Neural cell (in vitro differentiated cells): ENCODE measurements around the gene ZNF564. TPM values are rescaled to one million over a fixed set of nuclear protein-coding genes. Genes with fewer than 3 reads are reported as not detected.

Experiments
- H2AFZ ChIP-seq: fragments of 200-600, 300-800 bp; sonication (generic), shearing (Covaris generic); 2 replicates; pipeline ENCODE4 v1.6.0; 2014; ENCODE audit warnings: low read depth, mild to moderate bottlenecking, antibody characterized with exemption, low read length, moderate library complexity
- H3F3A ChIP-seq: fragments of 200-600 bp; shearing (Covaris generic); 2 replicates; pipeline ENCODE4 v1.6.1; 2016; ENCODE audit warnings: mild to moderate bottlenecking, moderate library complexity, mixed read lengths, antibody characterized with exemption, low read length; ENCODE audit not compliant: insufficient read depth, poor library complexity, severe bottlenecking
- H3K27ac ChIP-seq: fragments of 200-600, 300-800 bp; sonication (generic), shearing (Covaris generic); 2 replicates; pipeline ENCODE4 v1.5.1; 2014; ENCODE audit warnings: mild to moderate bottlenecking, low read length, moderate library complexity
- H3K27me3 ChIP-seq: fragments of 300-800, 200-600 bp; sonication (generic), shearing (Covaris generic); 2 replicates; pipeline ENCODE4 v1.6.0; 2014; ENCODE audit warnings: mild to moderate bottlenecking, low read depth, low read length, moderate library complexity; ENCODE audit not compliant: insufficient read depth
- H3K36me3 ChIP-seq: fragments of 300-800, 200-600 bp; sonication (generic), shearing (Covaris generic); 2 replicates; pipeline ENCODE4 v1.5.1; 2014; ENCODE audit warnings: mild to moderate bottlenecking, antibody characterized with exemption, low read length, moderate library complexity; ENCODE audit not compliant: insufficient read depth
- H3K4me2 ChIP-seq: fragments of 300-800, 200-600 bp; sonication (generic), shearing (Covaris generic); 2 replicates; pipeline ENCODE4 v1.6.0; 2014; ENCODE audit warnings: mild to moderate bottlenecking, low read length
- H3K4me3 ChIP-seq: fragments of 300-800, 200-600 bp; sonication (generic), shearing (Covaris generic); 2 replicates; pipeline ENCODE4 v1.5.1; 2014; ENCODE audit warnings: mild to moderate bottlenecking, low read length, moderate library complexity
- H3K79me2 ChIP-seq: fragments of 200-600 bp; shearing (Covaris generic); replicated peaks from 2 replicates; pipeline ENCODE4 v1.6.0; 2014; ENCODE audit warnings: mild to moderate bottlenecking, low read length, moderate library complexity; ENCODE audit not compliant: insufficient read depth
- H3K9ac ChIP-seq: fragments of 300-800, 200-600 bp; sonication (generic), shearing (Covaris generic); 2 replicates; pipeline ENCODE4 v1.6.1; 2016; ENCODE audit warnings: mild to moderate bottlenecking, low read length, mixed read lengths
- H3K9me2 ChIP-seq: fragments of 200-600 bp; shearing (Covaris generic); 2 replicates; pipeline ENCODE4 v1.6.1; 2016; ENCODE audit warnings: mild to moderate bottlenecking, low read length, mixed read lengths; ENCODE audit not compliant: insufficient read depth
- H3K9me3 ChIP-seq: fragments of 200-600, 300-800 bp; sonication (generic), shearing (Covaris generic); 2 replicates; pipeline ENCODE4 v1.6.1; 2016; ENCODE audit warnings: mild to moderate bottlenecking, mixed run types, low read length, moderate library complexity, mixed read lengths
- H4K20me1 ChIP-seq: fragments of 200-600 bp; shearing (Covaris generic); 2 replicates; pipeline ENCODE4 v1.6.1; 2016; ENCODE audit warnings: mild to moderate bottlenecking, mixed run types; ENCODE audit not compliant: insufficient read depth
- EP300 ChIP-seq: fragments of 450-650 bp; conservative IDR thresholded peaks from 2 replicates; pipeline ENCODE4 v1.6.1; 2014; ENCODE audit warnings: antibody characterized with exemption, mild to moderate bottlenecking, moderate library complexity; ENCODE audit not compliant: poor library complexity, severe bottlenecking
- EZH2 ChIP-seq: fragments of 200-600, 300-800 bp; shearing (Covaris generic), sonication (generic); IDR thresholded peaks from 2 replicates; pipeline ENCODE4 v1.6.1; 2014; ENCODE audit warnings: antibody characterized with exemption, low read length, borderline replicate concordance, mild to moderate bottlenecking; ENCODE audit not compliant: insufficient read depth, poor library complexity, severe bottlenecking
- MXI1 ChIP-seq: fragments of 450-650 bp; conservative IDR thresholded peaks from 2 replicates; pipeline ENCODE4 v1.6.1; 2014; ENCODE audit warnings: antibody characterized with exemption, mild to moderate bottlenecking; ENCODE audit not compliant: poor library complexity, severe bottlenecking
- POLR2AphosphoS5 ChIP-seq: IDR thresholded peaks from 2 replicates; pipeline ENCODE4 v1.6.1; 2012
- REST ChIP-seq: IDR thresholded peaks from 2 replicates; pipeline ENCODE4 v1.6.1; 2012; ENCODE audit warnings: borderline replicate concordance
- SMC3 ChIP-seq: fragments of 450-650 bp; conservative IDR thresholded peaks from 2 replicates; pipeline ENCODE4 v1.6.1; 2014; ENCODE audit warnings: antibody characterized with exemption, mild to moderate bottlenecking, moderate library complexity; ENCODE audit not compliant: poor library complexity
- TAF1 ChIP-seq: IDR thresholded peaks from 2 replicates; pipeline ENCODE4 v1.6.1; 2012; ENCODE audit warnings: low read depth
- polyA plus RNA-seq: library from polyadenylated mRNA; depleted of rRNA; stranded (reverse); fragments of >200 nt; gene quantifications from 2 replicates; pipeline ENCODE4 v1.2.3, GENCODE V29; 2014
- small RNA-seq, 3 experiments: library from RNA; depleted of rRNA; stranded (forward); fragments of <200 nt; gene quantifications; one replicate each; pipeline ENCODE3, GENCODE V24; 2012
- TF ChIP-seq, protein P1 (sequence below): fragments of 450-650 bp; IDR thresholded peaks from 2 replicates; pipeline ENCODE4 v1.5.1; 2014; ENCODE audit warnings: antibody characterized with exemption, mild to moderate bottlenecking, moderate library complexity; ENCODE audit not compliant: poor library complexity, severe bottlenecking

The ZNF564 gene
- polyA plus RNA-seq, 1 donor from 2014 or later = 7.6 TPM

DNA sequence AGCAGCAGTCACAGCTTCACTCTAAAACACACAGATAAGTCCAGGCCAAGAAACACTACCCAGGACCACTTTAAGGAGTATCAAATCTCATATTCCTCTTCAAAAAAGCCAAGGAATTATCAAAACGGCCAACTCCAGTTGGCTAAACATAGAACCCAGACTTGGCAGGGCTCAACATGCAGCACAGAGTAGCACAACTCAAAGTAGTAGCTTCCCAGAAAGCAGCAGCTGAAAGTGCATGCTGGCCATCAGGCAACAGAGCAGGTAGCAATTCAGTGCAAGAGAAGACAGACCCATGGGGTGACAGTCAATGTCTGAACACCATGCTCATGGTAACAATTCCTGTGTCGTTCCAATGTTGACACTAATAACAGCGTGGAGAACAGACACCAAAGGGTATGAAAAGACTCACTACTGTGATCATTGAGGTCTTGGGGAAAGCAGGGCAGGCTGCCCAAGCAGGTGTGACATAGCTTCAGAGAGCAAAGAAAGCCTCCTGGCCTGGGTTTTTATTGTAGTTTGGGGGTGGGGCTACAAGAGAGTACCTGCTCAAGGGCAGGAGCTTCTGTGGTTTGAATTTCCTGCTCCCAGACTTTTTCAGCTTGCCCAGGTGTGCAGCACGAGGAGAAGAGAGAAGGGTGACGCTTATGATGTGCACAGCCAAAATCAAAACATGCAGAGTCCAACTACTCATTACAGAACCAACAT, 72.9 kb downstream of the ZNF564 start:
- Histone ChIP-seq H3K36me3 (peaks cover 3% of the 10 kb centered on the region), H3K27me3 (no peaks in the 10 kb centered on the region), H3K4me3 (no peak overlapping the region), H3K27ac (no peak overlapping the region), H3K79me2 (peaks cover 92% of the 10 kb centered on the region), H3K4me2 (no peak overlapping the region), H3K9me2 (no peaks in the 10 kb centered on the region), H3K9ac (no peak overlapping the region), H2AFZ (no peak overlapping the region), H3K9me3 (no peaks in the 10 kb centered on the region), H4K20me1 (no peaks in the 10 kb centered on the region), H3F3A (no peaks in the 10 kb centered on the region)
- TF ChIP-seq, protein P1, sequence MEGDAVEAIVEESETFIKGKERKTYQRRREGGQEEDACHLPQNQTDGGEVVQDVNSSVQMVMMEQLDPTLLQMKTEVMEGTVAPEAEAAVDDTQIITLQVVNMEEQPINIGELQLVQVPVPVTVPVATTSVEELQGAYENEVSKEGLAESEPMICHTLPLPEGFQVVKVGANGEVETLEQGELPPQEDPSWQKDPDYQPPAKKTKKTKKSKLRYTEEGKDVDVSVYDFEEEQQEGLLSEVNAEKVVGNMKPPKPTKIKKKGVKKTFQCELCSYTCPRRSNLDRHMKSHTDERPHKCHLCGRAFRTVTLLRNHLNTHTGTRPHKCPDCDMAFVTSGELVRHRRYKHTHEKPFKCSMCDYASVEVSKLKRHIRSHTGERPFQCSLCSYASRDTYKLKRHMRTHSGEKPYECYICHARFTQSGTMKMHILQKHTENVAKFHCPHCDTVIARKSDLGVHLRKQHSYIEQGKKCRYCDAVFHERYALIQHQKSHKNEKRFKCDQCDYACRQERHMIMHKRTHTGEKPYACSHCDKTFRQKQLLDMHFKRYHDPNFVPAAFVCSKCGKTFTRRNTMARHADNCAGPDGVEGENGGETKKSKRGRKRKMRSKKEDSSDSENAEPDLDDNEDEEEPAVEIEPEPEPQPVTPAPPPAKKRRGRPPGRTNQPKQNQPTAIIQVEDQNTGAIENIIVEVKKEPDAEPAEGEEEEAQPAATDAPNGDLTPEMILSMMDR = no peak
- TF ChIP-seq EZH2 = no peak
- no peak for TF ChIP-seq EP300
- no peak for TF ChIP-seq TAF1
- TF ChIP-seq REST = no peak
- TF ChIP-seq MXI1 = no peak
- no peak for TF ChIP-seq SMC3
- TF ChIP-seq POLR2AphosphoS5 = peak; percentile 59

Small RNAs within 50 kb of the gene (small RNA-seq; reads per million reads assigned to genes)
- gene MTCO1P27 (0 reads per million in 3 experiments), gene PPIAP20 (0 reads per million in 3 experiments)

Other genes starting within 250 kb of the ZNF564 start
- 1.7 and 3.6 TPM in 2 replicates for gene ZNF563, start 217.8 kb downstream of the ZNF564 start, polyA plus RNA-seq
- 8.8 and 12.1 TPM in 2 replicates for gene ZNF442, start 185.8 kb downstream of the ZNF564 start, polyA plus RNA-seq
- 6.8 and 6.9 TPM in 2 replicates for gene ZNF799, start 150.2 kb downstream of the ZNF564 start, polyA plus RNA-seq
- gene ZNF443, start 110.5 kb downstream of the ZNF564 start, polyA plus RNA-seq = 11.5 and 13.0 TPM in 2 replicates
- gene ZNF709, start 66.7 kb downstream of the ZNF564 start, polyA plus RNA-seq = 16.1 and 17.4 TPM in 2 replicates
- 6.1 and 6.7 TPM in 2 replicates for gene ZNF490, start 59.3 kb upstream of the ZNF564 start, polyA plus RNA-seq
- 10.2 and 11.0 TPM in 2 replicates for gene ZNF791, start 59.4 kb upstream of the ZNF564 start, polyA plus RNA-seq
- gene MAN2B1, start 115.3 kb upstream of the ZNF564 start, polyA plus RNA-seq = 11.5 and 23.4 TPM in 2 replicates
- gene WDR83, start 115.3 kb upstream of the ZNF564 start, polyA plus RNA-seq = 45.3 and 51.3 TPM in 2 replicates
- 227 and 239 TPM in 2 replicates for gene DHPS, start 130.4 kb upstream of the ZNF564 start, polyA plus RNA-seq
- not detected in 2 replicates for gene GNG14, start 136.5 kb upstream of the ZNF564 start, polyA plus RNA-seq
- gene FBXW9, start 145.1 kb upstream of the ZNF564 start, polyA plus RNA-seq = 16.2 and 20.9 TPM in 2 replicates
- gene TNPO2, start 172.4 kb upstream of the ZNF564 start, polyA plus RNA-seq = 88.0 and 98.6 TPM in 2 replicates
- 405 and 418 TPM in 2 replicates for gene TRIR, start 183.2 kb upstream of the ZNF564 start, polyA plus RNA-seq
- 89.6 and 112 TPM in 2 replicates for gene GET3, start 186.0 kb upstream of the ZNF564 start, polyA plus RNA-seq
- not detected in 2 replicates for gene BEST2, start 200.3 kb upstream of the ZNF564 start, polyA plus RNA-seq
- gene HOOK2, start 224.1 kb upstream of the ZNF564 start, polyA plus RNA-seq = 28.4 and 44.3 TPM in 2 replicates
- gene JUNB, start 240.0 kb upstream of the ZNF564 start, polyA plus RNA-seq = 18.7 and 29.4 TPM in 2 replicates